ENCODE results near the gene SLCO1B3. TPM values are rescaled to one million over a fixed set of nuclear protein-coding genes. Genes with fewer than 3 reads are reported as not detected.
"Not testable (repeated sequence)": the region's sequence is repeated elsewhere in the genome, so short reads cannot be mapped to it uniquely, and the experiment has no call there.

SLCO1B3 gene
- not detected for total RNA-seq

- intact Hi-C loops (cut with DNase I, micrococcal nuclease): no loop called here
- no peaks in the 10 kb centered on the region for H3K27me3 Mint-ChIP-seq
- ChIA-PET CTCF (interaction anchor here (0.6 kb wide), 1 partner anchor 276 kb away, joined by 3 read pairs; no protein-coding TSS in a partner anchor), POLR2A (no interaction called here)
- no peaks in the 10 kb centered on the region for H3K9me3 Mint-ChIP-seq (ENCODE audit: low read depth)
- no peak within 1 kb of the TSS for H3K27ac Mint-ChIP-seq
- no peak for ATAC-seq
- DNase-seq: no peak
- no peaks in the 10 kb centered on the region for H3K36me3 Mint-ChIP-seq (ENCODE audit: low read depth)
- H3K4me3 Mint-ChIP-seq: no peak within 1 kb of the TSS
- H3K4me1 Mint-ChIP-seq: no peaks in the 10 kb centered on the region
These were observed at the start of gene SLCO1B3 for GRCh38 chr12:20810487-20810886. Gene SLCO1B3, plus strand, starts transcription at chr12:20810705. Its CDS starts 5,034 bp downstream, at chr12:20815739.

GRCh38 chr12:20777420-20777819 is 33.1 kb upstream of the SLCO1B3 start:
- ChIA-PET POLR2A (interaction anchor here (0.6 kb wide), 1 partner anchor 515 kb away, joined by 3 read pairs; no protein-coding TSS in a partner anchor), CTCF (no interaction called here)
- H3K4me3 Mint-ChIP-seq: no peak overlapping the region
- no peak overlapping the region for H3K27ac Mint-ChIP-seq
- DNase-seq (no peak), ATAC-seq (no peak)
- no peaks in the 10 kb centered on the region for H3K36me3 Mint-ChIP-seq (ENCODE audit: low read depth)
- H3K9me3 Mint-ChIP-seq (ENCODE audit: low read depth): peaks cover 6% of the 10 kb centered on the region
- intact Hi-C loops (cut with DNase I, micrococcal nuclease): no loop called here
- H3K4me1 Mint-ChIP-seq: no peaks in the 10 kb centered on the region
- H3K27me3 Mint-ChIP-seq: no peaks in the 10 kb centered on the region

GRCh38 chr12:20778969-20779368 is 31.5 kb upstream of the SLCO1B3 start:
- intact Hi-C loops (cut with DNase I, micrococcal nuclease): no loop called here
- H3K4me3 Mint-ChIP-seq: no peak overlapping the region
- H3K4me1 Mint-ChIP-seq: no peaks in the 10 kb centered on the region
- ATAC-seq (no peak), DNase-seq (no peak)
- H3K9me3 Mint-ChIP-seq (ENCODE audit: low read depth): peaks cover 6% of the 10 kb centered on the region
- no peaks in the 10 kb centered on the region for H3K36me3 Mint-ChIP-seq (ENCODE audit: low read depth)
- POLR2A ChIA-PET: no interaction called here
- no peak overlapping the region for H3K27ac Mint-ChIP-seq
- H3K27me3 Mint-ChIP-seq: no peaks in the 10 kb centered on the region
- CTCF ChIA-PET: no interaction called here

GRCh38 chr12:20779971-20780370 is 30.5 kb upstream of the SLCO1B3 start:
- intact Hi-C loops (cut with DNase I, micrococcal nuclease); CTCF ChIA-PET; H3K4me3 Mint-ChIP-seq; DNase-seq; ATAC-seq; H3K27ac Mint-ChIP-seq; H3K27me3 Mint-ChIP-seq; H3K4me1 Mint-ChIP-seq; POLR2A ChIA-PET; H3K36me3 Mint-ChIP-seq (ENCODE audit: low read depth): not testable (repeated sequence)
- H3K9me3 Mint-ChIP-seq (ENCODE audit: low read depth): peaks cover 12% of the 10 kb centered on the region

- H3K4me3 Mint-ChIP-seq; POLR2A ChIA-PET; H3K4me1 Mint-ChIP-seq; DNase-seq; ATAC-seq; intact Hi-C loops (cut with DNase I, micrococcal nuclease); CTCF ChIA-PET; H3K27me3 Mint-ChIP-seq; H3K27ac Mint-ChIP-seq; H3K9me3 Mint-ChIP-seq (ENCODE audit: low read depth); H3K36me3 Mint-ChIP-seq (ENCODE audit: low read depth): not testable (repeated sequence)
These were observed 26.6 kb upstream of the SLCO1B3 start for GRCh38 chr12:20783796-20784357.

GRCh38 chr12:20792971-20793370 is 17.5 kb upstream of the SLCO1B3 start:
- Mint-ChIP-seq H3K4me1 (no peaks in the 10 kb centered on the region), H3K27me3 (no peaks in the 10 kb centered on the region), H3K36me3 (ENCODE audit: low read depth) (no peaks in the 10 kb centered on the region), H3K27ac (no peak overlapping the region), H3K4me3 (no peak overlapping the region), H3K9me3 (ENCODE audit: low read depth) (peaks cover 1% of the 10 kb centered on the region)
- POLR2A ChIA-PET: no interaction called here
- DNase-seq (no peak), ATAC-seq (no peak)
- intact Hi-C loops (cut with DNase I, micrococcal nuclease): no loop called here
- CTCF ChIA-PET: no interaction called here

GRCh38 chr12:20798554-20798953 is 12.0 kb upstream of the SLCO1B3 start:
- no peak overlapping the region for H3K4me3 Mint-ChIP-seq
- CTCF ChIA-PET: no interaction called here
- no peaks in the 10 kb centered on the region for H3K4me1 Mint-ChIP-seq
- DNase-seq: no peak
- H3K36me3 Mint-ChIP-seq (ENCODE audit: low read depth): no peaks in the 10 kb centered on the region
- H3K9me3 Mint-ChIP-seq (ENCODE audit: low read depth): peaks cover 1% of the 10 kb centered on the region
- no peak overlapping the region for H3K27ac Mint-ChIP-seq
- intact Hi-C loops (cut with DNase I, micrococcal nuclease): no loop called here
- no peak for ATAC-seq
- no peaks in the 10 kb centered on the region for H3K27me3 Mint-ChIP-seq
- POLR2A ChIA-PET: no interaction called here

GRCh38 chr12:20800160-20800559 is 10.3 kb upstream of the SLCO1B3 start:
- CTCF ChIA-PET: no interaction called here

GRCh38 chr12:20801035-20801434 is 9.5 kb upstream of the SLCO1B3 start:
- no peak overlapping the region for H3K27ac Mint-ChIP-seq

More at GRCh38 chr12:20800160-20800559, 10.3 kb upstream of the SLCO1B3 start:
- intact Hi-C loops (cut with DNase I, micrococcal nuclease): no loop called here
- ATAC-seq (no peak), DNase-seq (no peak)
- Mint-ChIP-seq H3K4me3 (no peak overlapping the region), H3K9me3 (ENCODE audit: low read depth) (peaks cover 1% of the 10 kb centered on the region), H3K27ac (no peak overlapping the region), H3K27me3 (no peaks in the 10 kb centered on the region), H3K36me3 (ENCODE audit: low read depth) (no peaks in the 10 kb centered on the region), H3K4me1 (no peaks in the 10 kb centered on the region)
- POLR2A ChIA-PET: no interaction called here

GRCh38 chr12:20805921-20806320 is 4.6 kb upstream of the SLCO1B3 start:
- H3K4me3 Mint-ChIP-seq: no peak overlapping the region
- no peaks in the 10 kb centered on the region for H3K36me3 Mint-ChIP-seq (ENCODE audit: low read depth)
- intact Hi-C loops (cut with DNase I, micrococcal nuclease): no loop called here
- DNase-seq: no peak
- ATAC-seq: no peak
- POLR2A ChIA-PET: no interaction called here
- H3K27me3 Mint-ChIP-seq: no peaks in the 10 kb centered on the region
- no peaks in the 10 kb centered on the region for H3K4me1 Mint-ChIP-seq
- no peak overlapping the region for H3K27ac Mint-ChIP-seq
- H3K9me3 Mint-ChIP-seq (ENCODE audit: low read depth): no peaks in the 10 kb centered on the region
- CTCF ChIA-PET: no interaction called here

More at GRCh38 chr12:20801035-20801434, 9.5 kb upstream of the SLCO1B3 start:
- intact Hi-C loops (cut with DNase I, micrococcal nuclease): no loop called here
- no peak overlapping the region for H3K4me3 Mint-ChIP-seq
- no peaks in the 10 kb centered on the region for H3K9me3 Mint-ChIP-seq (ENCODE audit: low read depth)
- CTCF ChIA-PET: no interaction called here
- no peaks in the 10 kb centered on the region for H3K27me3 Mint-ChIP-seq
- DNase-seq (no peak), ATAC-seq (no peak)
- POLR2A ChIA-PET: no interaction called here
- no peaks in the 10 kb centered on the region for H3K36me3 Mint-ChIP-seq (ENCODE audit: low read depth)
- H3K4me1 Mint-ChIP-seq: no peaks in the 10 kb centered on the region

GRCh38 chr12:20807192-20808080 is 3.1 kb upstream of the SLCO1B3 start:
- Mint-ChIP-seq H3K4me3 (no peak overlapping the region), H3K36me3 (ENCODE audit: low read depth) (no peaks in the 10 kb centered on the region), H3K27me3 (no peaks in the 10 kb centered on the region), H3K4me1 (no peaks in the 10 kb centered on the region), H3K9me3 (ENCODE audit: low read depth) (no peaks in the 10 kb centered on the region), H3K27ac (no peak overlapping the region)
- DNase-seq (no peak), ATAC-seq (no peak)
- ChIA-PET CTCF (no interaction called here), POLR2A (no interaction called here)
- intact Hi-C loops (cut with DNase I, micrococcal nuclease): no loop called here

GRCh38 chr12:20808521-20808920 is 2.0 kb upstream of the SLCO1B3 start:
- H3K36me3 Mint-ChIP-seq (ENCODE audit: low read depth): no peaks in the 10 kb centered on the region
- H3K4me1 Mint-ChIP-seq: no peaks in the 10 kb centered on the region
- H3K4me3 Mint-ChIP-seq: no peak overlapping the region
- CTCF ChIA-PET: no interaction called here
- H3K27me3 Mint-ChIP-seq: no peaks in the 10 kb centered on the region
- POLR2A ChIA-PET: no interaction called here
- DNase-seq (no peak), ATAC-seq (no peak)
- no peak overlapping the region for H3K27ac Mint-ChIP-seq
- H3K9me3 Mint-ChIP-seq (ENCODE audit: low read depth): no peaks in the 10 kb centered on the region
- intact Hi-C loops (cut with DNase I, micrococcal nuclease): no loop called here

All from activated CD4-positive, alpha-beta T cell treated with anti-CD3 and anti-CD28 coated beads for 36 hours (primary cell).